Keratinocyte (primary cell): ENCODE data around the gene CREB3L2. TPM values are rescaled to one million over a fixed set of nuclear protein-coding genes. Genes with fewer than 3 reads are reported as not detected.

Experiments used
- DNase-seq: peaks from one replicate; pipeline ENCODE4 v3.0.0-alpha.2; 2011; ENCODE audit warnings: low read depth, missing footprints, low spot score
- FAIRE-seq: peaks from 2 replicates; lab custom pipeline; 2011; peaks lifted over from hg19 to GRCh38; lab: Jason Lieb, UNC
- H2AFZ ChIP-seq: 2 replicates; pipeline ENCODE4 v1.6.0; 2012; ENCODE audit warnings: low read length, control low read depth, inconsistent platforms; ENCODE audit not compliant: control insufficient read depth
- H3K27ac ChIP-seq: 2 replicates; pipeline ENCODE4 v1.5.1; 2011; ENCODE audit warnings: low read length; ENCODE audit not compliant: control insufficient read depth, insufficient read depth
- H3K27me3 ChIP-seq: 3 replicates; pipeline ENCODE4 v1.6.0; 2011; ENCODE audit warnings: low read length; ENCODE audit not compliant: control insufficient read depth, insufficient read depth; ENCODE audit errors: extremely low read depth
- H3K36me3 ChIP-seq, 2 experiments: 2 replicates in 1 of 2; 3 replicates in 1 of 2; pipeline ENCODE4 v1.5.1; 2011; ENCODE audit warnings: low read length in 2 of 2, mild to moderate bottlenecking in 1 of 2; ENCODE audit not compliant: control insufficient read depth in 2 of 2, insufficient read depth in 2 of 2; ENCODE audit errors: extremely low read depth in 1 of 2
- H3K4me1 ChIP-seq: 3 replicates; pipeline ENCODE4 v1.5.1; 2011; ENCODE audit warnings: low read length; ENCODE audit not compliant: control insufficient read depth, insufficient read depth; ENCODE audit errors: extremely low read depth
- H3K4me2 ChIP-seq: 3 replicates; pipeline ENCODE4 v1.6.0; 2011; ENCODE audit warnings: low read depth, low read length; ENCODE audit not compliant: control insufficient read depth, insufficient read depth; ENCODE audit errors: extremely low read depth
- H3K4me3 ChIP-seq, 3 experiments: fragments of 200-600 bp in 1 of 3; sonication (generic) in 1 of 3; 2 replicates in 2 of 3; 3 replicates in 1 of 3; pipeline ENCODE4 v1.5.1; 2011 to 2016; ENCODE audit warnings: low read length in 3 of 3, mild to moderate bottlenecking in 3 of 3, control low read depth in 2 of 3, inconsistent platforms in 1 of 3, low read depth in 1 of 3, mixed read lengths in 1 of 3, mixed run types in 1 of 3, moderate library complexity in 1 of 3; ENCODE audit not compliant: control insufficient read depth in 2 of 3, insufficient read depth in 2 of 3; ENCODE audit errors: extremely low read depth in 1 of 3
- H3K79me2 ChIP-seq: 2 replicates; pipeline ENCODE4 v1.6.0; 2012; ENCODE audit warnings: low read length; ENCODE audit not compliant: control insufficient read depth, insufficient read depth
- H3K9ac ChIP-seq: 3 replicates; pipeline ENCODE4 v1.6.0; 2011; ENCODE audit warnings: low read length; ENCODE audit not compliant: control insufficient read depth, insufficient read depth; ENCODE audit errors: extremely low read depth
- H3K9me1 ChIP-seq: 3 replicates; pipeline ENCODE4 v1.6.0; 2011; ENCODE audit warnings: low read length; ENCODE audit not compliant: control insufficient read depth, insufficient read depth; ENCODE audit errors: extremely low read depth
- H3K9me3 ChIP-seq: 2 replicates; pipeline ENCODE4 v1.5.1; 2012; ENCODE audit warnings: low read depth, low read length; ENCODE audit not compliant: control insufficient read depth
- H4K20me1 ChIP-seq: 3 replicates; pipeline ENCODE4 v1.6.0; 2011; ENCODE audit warnings: low read length; ENCODE audit not compliant: control insufficient read depth, insufficient read depth; ENCODE audit errors: extremely low read depth
- CTCF ChIP-seq, 3 experiments: IDR thresholded peaks in 1 of 3; conservative IDR thresholded peaks in 1 of 3; optimal IDR thresholded peaks in 1 of 3; 2 replicates in 2 of 3; 3 replicates in 1 of 3; pipeline versions ENCODE3 to v1.5.1; 2011; ENCODE audit warnings: low read length in 3 of 3, mild to moderate bottlenecking in 3 of 3, moderate library complexity in 2 of 3, control low read depth in 1 of 3, inconsistent platforms in 1 of 3; ENCODE audit not compliant: insufficient read depth in 2 of 3; ENCODE audit errors: extremely low read depth in 1 of 3
- EZH2 ChIP-seq: IDR thresholded peaks from one replicate; pipeline ENCODE4 v1.6.1; 2012; ENCODE audit warnings: inconsistent platforms, mild to moderate bottlenecking, low read length, moderate library complexity
- dilution Hi-C: fragments of 300-500 bp; cut with MboI; formaldehyde crosslinking; loops from one replicate; pipeline ENCODE4 v1.7.0; 2020; ENCODE audit warnings: low sequenced_read_pairs; ENCODE audit not compliant: extremely low pct_ligation_motif_present
- polyA plus RNA-seq, 5 experiments: library from polyadenylated mRNA; depleted of rRNA in 3 of 5; stranded (reverse) in 3 of 5; stranded (forward) in 1 of 5; unstranded in 1 of 5; fragments of >200 nt; gene quantifications; 1 replicate in 1 of 5; 2 replicates in 3 of 5; 3 replicates in 1 of 5; pipeline versions ENCODE4 v1.2.1 to v1.2.3, GENCODE V29; 2011 to 2012; ENCODE audit warnings: missing spikeins in 2 of 5, low read depth in 1 of 5, low replicate concordance in 1 of 5

The CREB3L2 gene
- polyA plus RNA-seq, 1 donor (not counting 4 experiments of a cell fraction or from before 2014, with no cell fraction given): 12.8 TPM

GRCh38 chr7:137916564-137916963 lies 85.3 kb downstream of the CREB3L2 start:
- TF ChIP-seq EZH2: no peak
- TF ChIP-seq CTCF (optimal IDR thresholded peaks at IDR 0.05 in 1 of 3, IDR thresholded peaks at IDR 0.05 in 1 of 3, conservative IDR thresholded peaks at IDR 0.05 in 1 of 3; ENCODE audit: extremely low read depth in 1 of 3, insufficient read depth in 2 of 3, low read length in 3 of 3): no peak
- H3K9ac ChIP-seq: no peak overlapping the region
- peaks cover 2 to 3% of the 10 kb centered on the region in 2 experiments for H3K36me3 ChIP-seq
- H3K4me2 ChIP-seq: no peak overlapping the region
- no peak overlapping the region for H3K4me3 ChIP-seq
- H3K9me3 ChIP-seq: no peaks in the 10 kb centered on the region
- dilution Hi-C loops: no loop called here
- H3K4me1 ChIP-seq: no peaks in the 10 kb centered on the region
- H2AFZ ChIP-seq: no peak overlapping the region
- DNase-seq (no peak), FAIRE-seq (no peak)
- no peak overlapping the region for H3K27ac ChIP-seq
- H3K9me1 ChIP-seq: no peaks in the 10 kb centered on the region
- no peaks in the 10 kb centered on the region for H4K20me1 ChIP-seq
- H3K79me2 ChIP-seq: peaks cover 5% of the 10 kb centered on the region
- no peaks in the 10 kb centered on the region for H3K27me3 ChIP-seq

GRCh38 chr7:137915266-137915665 lies 86.6 kb downstream of the CREB3L2 start:
- dilution Hi-C loops: no loop called here
- H3K36me3 ChIP-seq: peaks cover 2 to 3% of the 10 kb centered on the region in 2 experiments
- no peaks in the 10 kb centered on the region for H3K9me3 ChIP-seq
- H3K79me2 ChIP-seq: peaks cover 3% of the 10 kb centered on the region
- no peak overlapping the region for H3K9ac ChIP-seq
- no peak for FAIRE-seq
- H3K4me2 ChIP-seq: no peak overlapping the region
- no peak overlapping the region for H2AFZ ChIP-seq
- H3K9me1 ChIP-seq: no peaks in the 10 kb centered on the region
- H3K27ac ChIP-seq: no peak overlapping the region
- no peak for DNase-seq
- no peak for TF ChIP-seq EZH2
- TF ChIP-seq CTCF (optimal IDR thresholded peaks at IDR 0.05 in 1 of 3, IDR thresholded peaks at IDR 0.05 in 1 of 3, conservative IDR thresholded peaks at IDR 0.05 in 1 of 3; ENCODE audit: extremely low read depth in 1 of 3, insufficient read depth in 2 of 3, low read length in 3 of 3): no peak
- H3K4me3 ChIP-seq: no peak overlapping the region
- H4K20me1 ChIP-seq: no peaks in the 10 kb centered on the region
- H3K27me3 ChIP-seq: no peaks in the 10 kb centered on the region
- H3K4me1 ChIP-seq: no peaks in the 10 kb centered on the region
